Peyer's patch (tissue), 4 donors: ENCODE data around the gene SLC47A2.

Experiments used
- CTCF ChIP-seq, 6 experiments: fragments of 450-650 bp in 4 of 6; fragments of 200-600 bp in 2 of 6; sonication (generic) in 1 of 6; IDR thresholded peaks; one replicate each; pipeline ENCODE4 v1.5.1; 2017 to 2019; ENCODE audit warnings: antibody characterized with exemption in 6 of 6, mild to moderate bottlenecking in 3 of 6, moderate library complexity in 1 of 6
- POLR2A ChIP-seq, 2 donors: fragments of 450-650 bp; IDR thresholded peaks; one replicate each; pipeline ENCODE4 v1.5.1; 2017; ENCODE audit warnings: antibody characterized with exemption in 2 of 2, mild to moderate bottlenecking in 2 of 2, moderate library complexity in 2 of 2

GRCh38 chr17:19714542-19715411 is 1.6 kb downstream of the SLC47A2 start:
- no peak for TF ChIP-seq CTCF (IDR thresholded peaks at IDR 0.05)
- no peak for TF ChIP-seq POLR2A (IDR thresholded peaks at IDR 0.05)
